ENCODE data around the gene ARID1A. TPM values are rescaled to one million over a fixed set of nuclear protein-coding genes. Genes with fewer than 3 reads are reported as not detected.

The ARID1A gene
- total RNA-seq, 1 donor from 2014 or later = 70.0 TPM

GRCh38 chr1:26829184-26829911, 133.5 kb downstream of the ARID1A start:
- Mint-ChIP-seq H3K36me3 (ENCODE audit: unreplicated experiment) (peaks cover 18% of the 10 kb centered on the region), H3K27ac (ENCODE audit: unreplicated experiment) (no peak overlapping the region), H3K4me1 (ENCODE audit: unreplicated experiment) (peaks cover 26% of the 10 kb centered on the region), H3K4me3 (ENCODE audit: unreplicated experiment) (no peak overlapping the region), H3K27me3 (ENCODE audit: unreplicated experiment) (no peaks in the 10 kb centered on the region), H3K9me3 (ENCODE audit: unreplicated experiment) (no peaks in the 10 kb centered on the region)
- DNase-seq (ENCODE audit: extremely low spot score, unreplicated experiment) = no peak
- TF ChIP-seq, protein P1, sequence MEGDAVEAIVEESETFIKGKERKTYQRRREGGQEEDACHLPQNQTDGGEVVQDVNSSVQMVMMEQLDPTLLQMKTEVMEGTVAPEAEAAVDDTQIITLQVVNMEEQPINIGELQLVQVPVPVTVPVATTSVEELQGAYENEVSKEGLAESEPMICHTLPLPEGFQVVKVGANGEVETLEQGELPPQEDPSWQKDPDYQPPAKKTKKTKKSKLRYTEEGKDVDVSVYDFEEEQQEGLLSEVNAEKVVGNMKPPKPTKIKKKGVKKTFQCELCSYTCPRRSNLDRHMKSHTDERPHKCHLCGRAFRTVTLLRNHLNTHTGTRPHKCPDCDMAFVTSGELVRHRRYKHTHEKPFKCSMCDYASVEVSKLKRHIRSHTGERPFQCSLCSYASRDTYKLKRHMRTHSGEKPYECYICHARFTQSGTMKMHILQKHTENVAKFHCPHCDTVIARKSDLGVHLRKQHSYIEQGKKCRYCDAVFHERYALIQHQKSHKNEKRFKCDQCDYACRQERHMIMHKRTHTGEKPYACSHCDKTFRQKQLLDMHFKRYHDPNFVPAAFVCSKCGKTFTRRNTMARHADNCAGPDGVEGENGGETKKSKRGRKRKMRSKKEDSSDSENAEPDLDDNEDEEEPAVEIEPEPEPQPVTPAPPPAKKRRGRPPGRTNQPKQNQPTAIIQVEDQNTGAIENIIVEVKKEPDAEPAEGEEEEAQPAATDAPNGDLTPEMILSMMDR (IDR thresholded peaks at IDR 0.05) = no peak

GRCh38 chr1:26831059-26831458, 135.2 kb downstream of the ARID1A start:
- TF ChIP-seq, protein P1 (IDR thresholded peaks at IDR 0.05) = no peak
- Mint-ChIP-seq H3K4me3 (ENCODE audit: unreplicated experiment) (no peak overlapping the region), H3K27ac (ENCODE audit: unreplicated experiment) (no peak overlapping the region), H3K36me3 (ENCODE audit: unreplicated experiment) (peaks cover 28% of the 10 kb centered on the region), H3K4me1 (ENCODE audit: unreplicated experiment) (peaks cover 23% of the 10 kb centered on the region), H3K27me3 (ENCODE audit: unreplicated experiment) (no peaks in the 10 kb centered on the region), H3K9me3 (ENCODE audit: unreplicated experiment) (no peaks in the 10 kb centered on the region)
- DNase-seq (ENCODE audit: extremely low spot score, unreplicated experiment) = no peak

Other genes starting within 250 kb of the ARID1A start
- 295 and 296 TPM in 2 replicates for gene HMGN2, start 223.6 kb upstream of the ARID1A start, total RNA-seq
- gene RPS6KA1, start 166.3 kb upstream of the ARID1A start, total RNA-seq = 4.4 TPM in 2 replicates
- 14.2 TPM in 2 replicates for gene PIGV, start 91.9 kb downstream of the ARID1A start, total RNA-seq
- gene ZDHHC18, start 130.7 kb downstream of the ARID1A start, total RNA-seq = 19.8 and 24.2 TPM in 2 replicates
- gene SFN, start 167.1 kb downstream of the ARID1A start, total RNA-seq = not detected in 2 replicates
- gene GPN2, start 194.3 kb downstream of the ARID1A start, total RNA-seq = 26.4 and 26.6 TPM in 2 replicates
- 19.9 and 20.4 TPM in 2 replicates for gene GPATCH3, start 204.5 kb downstream of the ARID1A start, total RNA-seq
- gene NR0B2, start 218.0 kb downstream of the ARID1A start, total RNA-seq = not detected in 2 replicates
- gene NUDC, start 225.7 kb downstream of the ARID1A start, total RNA-seq = 51.0 and 54.3 TPM in 2 replicates